ENCODE data around the gene ADAMTS7.
"Not testable (repeated sequence)": the region's sequence is repeated elsewhere in the genome, so short reads cannot be mapped to it uniquely, and the experiment has no call there.

ADAMTS7 gene

GRCh38 chr15:78755900-78756591 is 55.2 kb downstream of the ADAMTS7 start:
- H3K4me3 ChIP-seq (ENCODE audit: low read length): not testable (repeated sequence)
- TF ChIP-seq CTCF (IDR thresholded peaks at IDR 0.05; ENCODE audit: insufficient read depth, low read depth, low read length, missing control alignments): peak; percentile 21
- peak; percentile 81 for DNase-seq (ENCODE audit: low read depth)

GRCh38 chr15:78754637-78755280 is 56.5 kb downstream of the ADAMTS7 start:
- not testable (repeated sequence) for H3K4me3 ChIP-seq (ENCODE audit: low read length); DNase-seq (ENCODE audit: low read depth)

- DNase-seq (ENCODE audit: low read depth); H3K4me3 ChIP-seq (ENCODE audit: low read length): not testable (repeated sequence)
Observed at GRCh38 chr15:78753751-78754535, 57.3 kb downstream of the ADAMTS7 start.

- DNase-seq (ENCODE audit: low read depth): not testable (repeated sequence)
Observed at GRCh38 chr15:78753359-78753659, 58.0 kb downstream of the ADAMTS7 start.

GRCh38 chr15:78752492-78753358 is 58.5 kb downstream of the ADAMTS7 start:
- TF ChIP-seq CTCF (IDR thresholded peaks at IDR 0.05; ENCODE audit: insufficient read depth, low read depth, low read length, missing control alignments): no peak
- peak; percentile 12 for DNase-seq (ENCODE audit: low read depth)
- H3K4me3 ChIP-seq (ENCODE audit: low read length): no peak overlapping the region

More at GRCh38 chr15:78753359-78753659, 58.0 kb downstream of the ADAMTS7 start:
- not testable (repeated sequence) for H3K4me3 ChIP-seq (ENCODE audit: low read length)

GRCh38 chr15:78751602-78751979 is 59.7 kb downstream of the ADAMTS7 start:
- TF ChIP-seq CTCF (IDR thresholded peaks at IDR 0.05; ENCODE audit: insufficient read depth, low read depth, low read length, missing control alignments): no peak
- H3K4me3 ChIP-seq (ENCODE audit: low read length): no peak overlapping the region
- DNase-seq (ENCODE audit: low read depth): no peak

- not testable (repeated sequence) for H3K4me3 ChIP-seq (ENCODE audit: low read length)
- peak; percentile 80 for TF ChIP-seq CTCF (IDR thresholded peaks at IDR 0.05; ENCODE audit: insufficient read depth, low read depth, low read length, missing control alignments)
- DNase-seq (ENCODE audit: low read depth): peak; percentile 90
Observed at GRCh38 chr15:78750974-78751601, 60.2 kb downstream of the ADAMTS7 start.

GRCh38 chr15:78750566-78750965 is 60.7 kb downstream of the ADAMTS7 start:
- no peak for DNase-seq (ENCODE audit: low read depth)

More at GRCh38 chr15:78750566-78750965, 60.7 kb downstream of the ADAMTS7 start:
- no peak for TF ChIP-seq CTCF (IDR thresholded peaks at IDR 0.05; ENCODE audit: insufficient read depth, low read depth, low read length, missing control alignments)
- H3K4me3 ChIP-seq (ENCODE audit: low read length): no peak overlapping the region

All from epithelial cell of esophagus (primary cell).